Endothelial cell of umbilical vein (primary cell): Measurements from ENCODE around the gene TTC3. TPM values are rescaled to one million over a fixed set of nuclear protein-coding genes. Genes with fewer than 3 reads are reported as not detected.

Source experiments
- BruUV-seq: library from RNA; stranded (reverse); fragments of 400-500 nt; replicated peaks from 2 replicates; lab custom pipeline; 2021; lab: Mats Ljungman, UMichigan
- CTCF ChIA-PET: fragments of 300-600, 350-600 bp; sonication (Branson Sonifier 250); formaldehyde crosslinking; loops from one replicate; lab custom pipeline; 2021; ENCODE audit warnings: antibody characterized with exemption, inconsistent platforms; lab: Charles Lee
- POLR2A ChIA-PET: fragments of 300-600, 350-600 bp; sonication (Branson Sonifier 250); formaldehyde crosslinking; loops from one replicate; lab custom pipeline; 2021; ENCODE audit warnings: antibody characterized with exemption, inconsistent platforms; lab: Charles Lee
- DNase-seq: peaks from one replicate; pipeline ENCODE4 v3.0.0-alpha.2; 2011; ENCODE audit warnings: low read depth, low spot score
- FAIRE-seq: peaks from 2 replicates; lab custom pipeline; 2011; peaks lifted over from hg19 to GRCh38; lab: Jason Lieb, UNC
- H2AFZ ChIP-seq: 2 replicates; pipeline ENCODE4 v1.6.0; 2012; ENCODE audit warnings: low read depth, low read length, control low read depth, inconsistent platforms
- H3K27ac ChIP-seq: 2 replicates; pipeline ENCODE4 v1.5.1; 2011; ENCODE audit warnings: low read depth, mild to moderate bottlenecking, control low read depth, low read length, moderate library complexity; ENCODE audit not compliant: insufficient read depth
- H3K27me3 ChIP-seq, 2 experiments: 2 replicates each; pipeline versions ENCODE4 v1.6.0 to v1.6.1; 2011; ENCODE audit warnings: low read length in 2 of 2, mixed read lengths in 1 of 2; ENCODE audit not compliant: control insufficient read depth in 2 of 2, insufficient read depth in 2 of 2
- H3K36me3 ChIP-seq, 2 experiments: 2 replicates in 1 of 2; 3 replicates in 1 of 2; pipeline ENCODE4 v1.5.1; 2011; ENCODE audit warnings: low read length in 2 of 2, mild to moderate bottlenecking in 1 of 2, moderate library complexity in 1 of 2; ENCODE audit not compliant: control insufficient read depth in 2 of 2, insufficient read depth in 2 of 2; ENCODE audit errors: extremely low read depth in 1 of 2
- H3K4me1 ChIP-seq: 3 replicates; pipeline ENCODE4 v1.5.1; 2011; ENCODE audit warnings: mild to moderate bottlenecking, low read length; ENCODE audit not compliant: control insufficient read depth, insufficient read depth; ENCODE audit errors: extremely low read depth
- H3K4me2 ChIP-seq: 2 replicates; pipeline ENCODE4 v1.6.1; 2011; ENCODE audit warnings: low read length, control low read depth, mixed read lengths; ENCODE audit not compliant: insufficient read depth
- H3K4me3 ChIP-seq, 3 experiments: fragments of 200-600 bp in 1 of 3; sonication (generic), shearing (Covaris generic) in 1 of 3; replicated peaks in 1 of 3; 2 replicates each; pipeline ENCODE4 v1.5.1; 2011 to 2016; ENCODE audit warnings: control low read depth in 3 of 3, low read length in 3 of 3, mild to moderate bottlenecking in 2 of 3, inconsistent platforms in 1 of 3, low read depth in 1 of 3, moderate library complexity in 1 of 3; ENCODE audit not compliant: insufficient read depth in 1 of 3
- H3K79me2 ChIP-seq: 2 replicates; pipeline ENCODE4 v1.6.0; 2012; ENCODE audit warnings: low read length, inconsistent platforms; ENCODE audit not compliant: control insufficient read depth, insufficient read depth
- H3K9ac ChIP-seq: replicated peaks from 2 replicates; pipeline ENCODE3; 2011; ENCODE audit warnings: low read length, control low read depth; ENCODE audit not compliant: insufficient read depth; ENCODE audit errors: extremely low read depth
- H3K9me1 ChIP-seq: replicated peaks from 3 replicates; pipeline ENCODE4 v1.6.0; 2011; ENCODE audit warnings: mild to moderate bottlenecking, low read length; ENCODE audit not compliant: control insufficient read depth, insufficient read depth; ENCODE audit errors: extremely low read depth
- H3K9me3 ChIP-seq: replicated peaks from 2 replicates; pipeline ENCODE4 v1.5.1; 2012; ENCODE audit warnings: low read length, inconsistent platforms; ENCODE audit not compliant: control insufficient read depth, insufficient read depth
- H4K20me1 ChIP-seq: replicated peaks from 2 replicates; pipeline ENCODE3; 2011; ENCODE audit warnings: mild to moderate bottlenecking, low read length; ENCODE audit not compliant: control insufficient read depth, insufficient read depth; ENCODE audit errors: extremely low read depth
- CTCF ChIP-seq, 2 donors: IDR thresholded peaks; 1 replicate in 1 of 2; 2 replicates in 1 of 2; pipeline ENCODE4 v1.5.1; 2011; ENCODE audit warnings: low read length in 2 of 2, mild to moderate bottlenecking in 2 of 2, moderate library complexity in 2 of 2, control low read depth in 1 of 2, inconsistent platforms in 1 of 2, low read depth in 1 of 2; ENCODE audit not compliant: insufficient read depth in 1 of 2; ENCODE audit errors: extremely low read depth in 1 of 2
- EZH2 ChIP-seq: IDR thresholded peaks from 2 replicates; pipeline ENCODE4 v1.6.1; 2012; ENCODE audit warnings: borderline replicate concordance, low read depth, mild to moderate bottlenecking, moderate library complexity, low read length, inconsistent platforms; ENCODE audit not compliant: severe bottlenecking
- FOS ChIP-seq: IDR thresholded peaks from 2 replicates; pipeline ENCODE4 v1.6.1; 2011; ENCODE audit warnings: mild to moderate bottlenecking, low read length, moderate library complexity, borderline replicate concordance; ENCODE audit not compliant: insufficient read depth
- GATA2 ChIP-seq: IDR thresholded peaks from 2 replicates; pipeline ENCODE4 v1.7.0; 2011; ENCODE audit warnings: low read depth, mild to moderate bottlenecking, moderate library complexity, mixed read lengths, low read length; ENCODE audit not compliant: insufficient read length, insufficient read depth
- JUN ChIP-seq: IDR thresholded peaks from 2 replicates; pipeline ENCODE4 v1.6.1; 2011; ENCODE audit warnings: borderline replicate concordance, low read depth; ENCODE audit not compliant: insufficient read length, insufficient read depth
- MAX ChIP-seq: IDR thresholded peaks from 2 replicates; pipeline ENCODE4 v1.6.1; 2011; ENCODE audit not compliant: insufficient read depth, insufficient read length
- MYC ChIP-seq: IDR thresholded peaks from one replicate; pipeline ENCODE4 v1.6.1; 2011; ENCODE audit warnings: mild to moderate bottlenecking, low read depth, low read length
- POLR2A ChIP-seq: IDR thresholded peaks from 2 replicates; pipeline ENCODE4 v1.6.1; 2012; ENCODE audit warnings: low read depth, mild to moderate bottlenecking, control low read depth, low read length
- POLR2AphosphoS5 ChIP-seq: IDR thresholded peaks from 2 replicates; pipeline ENCODE4 v1.6.1; 2012; ENCODE audit warnings: low read depth, mild to moderate bottlenecking, control low read depth, low read length, moderate library complexity; ENCODE audit not compliant: insufficient read depth
- dilution Hi-C: fragments of 300-500 bp; cut with MboI; formaldehyde crosslinking; loops from one replicate; pipeline ENCODE4 v1.15.0; 2019; ENCODE audit warnings: low sequenced_read_pairs; ENCODE audit not compliant: extremely low pct_ligation_motif_present
- intact Hi-C: fragments of 100-400 bp; cut with micrococcal nuclease; formaldehyde crosslinking; loops from one replicate; pipeline ENCODE4 v1.10.0; 2022
- polyA plus RNA-seq, 4 experiments: library from polyadenylated mRNA; depleted of rRNA in 3 of 4; stranded (reverse) in 3 of 4; unstranded in 1 of 4; fragments of >200 nt; gene quantifications; 2 replicates each; pipeline versions ENCODE4 v1.2.1 to v1.2.3, GENCODE V29; 2011 to 2012; ENCODE audit warnings: missing spikeins in 1 of 4
- total RNA-seq: library from RNA; stranded (reverse); gene quantifications from 2 replicates; pipeline ENCODE4 v1.2.3, GENCODE V29; 2021

Gene TTC3
- total and polyA plus RNA-seq, 2 donors (not counting 3 experiments of a cell fraction or from before 2014, with no cell fraction given), result 26.2 to 113 TPM

- dilution Hi-C loops, result no loop called here
- FAIRE-seq (no peak), DNase-seq (no peak)
- H3K9me3 ChIP-seq, result no peaks in the 10 kb centered on the region
- no peak overlapping the region for H3K9ac ChIP-seq
- TF ChIP-seq FOS, result no peak
- H3K4me1 ChIP-seq, result peaks cover 6% of the 10 kb centered on the region
- intact Hi-C loops, result no loop called here
- no TSS peak for BruUV-seq
- no peak overlapping the region for H3K27ac ChIP-seq
- H3K9me1 ChIP-seq, result no peaks in the 10 kb centered on the region
- H3K4me2 ChIP-seq, result no peak overlapping the region
- peaks cover 67% of the 10 kb centered on the region for H3K79me2 ChIP-seq
- H3K27me3 ChIP-seq, result no peaks in the 10 kb centered on the region
- ChIA-PET CTCF (no interaction called here), POLR2A (no interaction called here)
- H2AFZ ChIP-seq, result no peak overlapping the region
- no peaks in the 10 kb centered on the region for H3K36me3 ChIP-seq
- peaks cover 5% of the 10 kb centered on the region for H4K20me1 ChIP-seq
- no peak overlapping the region for H3K4me3 ChIP-seq
Measured at GRCh38 chr21:37077403-37077802, 4.3 kb downstream of the TTC3 start.

GRCh38 chr21:37079211-37079824 lies 6.3 kb downstream of the TTC3 start:
- Histone ChIP-seq H3K36me3 (no peaks in the 10 kb centered on the region), H3K9ac (no peak overlapping the region), H3K4me3 (no peak overlapping the region), H4K20me1 (peaks cover 5% of the 10 kb centered on the region), H3K27me3 (no peaks in the 10 kb centered on the region), H2AFZ (no peak overlapping the region), H3K4me1 (peaks cover 2% of the 10 kb centered on the region), H3K9me3 (no peaks in the 10 kb centered on the region), H3K4me2 (no peak overlapping the region), H3K9me1 (no peaks in the 10 kb centered on the region), H3K27ac (no peak overlapping the region), H3K79me2 (peaks cover 74% of the 10 kb centered on the region)
- peak; percentile 13 for DNase-seq
- POLR2A ChIA-PET, result no interaction called here
- TF ChIP-seq CTCF (IDR thresholded peaks at IDR 0.05; ENCODE audit: extremely low read depth in 1 of 2, insufficient read depth in 1 of 2, low read depth in 1 of 2, low read length in 2 of 2) (peak in 1 of 2 donors; percentile 35), GATA2 (no peak), POLR2A (no peak), EZH2 (no peak), MAX (no peak), MYC (no peak), FOS (no peak), JUN (no peak), POLR2AphosphoS5 (no peak)
- intact Hi-C loops (no loop called here), dilution Hi-C loops (no loop called here)
- FAIRE-seq, result no peak
- CTCF ChIA-PET, result interaction anchor here (0.7 to 1.0 kb wide), 2 partner anchors 9 to 99 kb away, joined by 3 to 4 read pairs; no protein-coding TSS in a partner anchor
- BruUV-seq, result no TSS peak
